LNCAP (cell line): ENCODE measurements around the gene PAPPA2.

Experiments
- TF ChIP-seq, protein P1 (sequence below): fragments of 450-650 bp; IDR thresholded peaks from 2 replicates; pipeline ENCODE4 v1.5.1; 2017; ENCODE audit warnings: mild to moderate bottlenecking

The PAPPA2 gene

DNA sequence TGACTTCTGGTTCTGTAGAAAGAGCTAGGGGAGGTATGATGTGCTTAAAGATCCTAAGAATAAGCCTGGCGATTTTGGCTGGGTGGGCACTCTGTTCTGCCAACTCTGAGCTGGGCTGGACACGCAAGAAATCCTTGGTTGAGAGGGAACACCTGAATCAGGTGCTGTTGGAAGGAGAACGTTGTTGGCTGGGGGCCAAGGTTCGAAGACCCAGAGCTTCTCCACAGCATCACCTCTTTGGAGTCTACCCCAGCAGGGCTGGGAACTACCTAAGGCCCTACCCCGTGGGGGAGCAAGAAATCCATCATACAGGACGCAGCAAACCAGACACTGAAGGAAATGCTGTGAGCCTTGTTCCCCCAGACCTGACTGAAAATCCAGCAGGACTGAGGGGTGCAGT is 93.3 kb downstream of the PAPPA2 start:
- TF ChIP-seq, protein P1, sequence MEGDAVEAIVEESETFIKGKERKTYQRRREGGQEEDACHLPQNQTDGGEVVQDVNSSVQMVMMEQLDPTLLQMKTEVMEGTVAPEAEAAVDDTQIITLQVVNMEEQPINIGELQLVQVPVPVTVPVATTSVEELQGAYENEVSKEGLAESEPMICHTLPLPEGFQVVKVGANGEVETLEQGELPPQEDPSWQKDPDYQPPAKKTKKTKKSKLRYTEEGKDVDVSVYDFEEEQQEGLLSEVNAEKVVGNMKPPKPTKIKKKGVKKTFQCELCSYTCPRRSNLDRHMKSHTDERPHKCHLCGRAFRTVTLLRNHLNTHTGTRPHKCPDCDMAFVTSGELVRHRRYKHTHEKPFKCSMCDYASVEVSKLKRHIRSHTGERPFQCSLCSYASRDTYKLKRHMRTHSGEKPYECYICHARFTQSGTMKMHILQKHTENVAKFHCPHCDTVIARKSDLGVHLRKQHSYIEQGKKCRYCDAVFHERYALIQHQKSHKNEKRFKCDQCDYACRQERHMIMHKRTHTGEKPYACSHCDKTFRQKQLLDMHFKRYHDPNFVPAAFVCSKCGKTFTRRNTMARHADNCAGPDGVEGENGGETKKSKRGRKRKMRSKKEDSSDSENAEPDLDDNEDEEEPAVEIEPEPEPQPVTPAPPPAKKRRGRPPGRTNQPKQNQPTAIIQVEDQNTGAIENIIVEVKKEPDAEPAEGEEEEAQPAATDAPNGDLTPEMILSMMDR = no peak

DNA sequence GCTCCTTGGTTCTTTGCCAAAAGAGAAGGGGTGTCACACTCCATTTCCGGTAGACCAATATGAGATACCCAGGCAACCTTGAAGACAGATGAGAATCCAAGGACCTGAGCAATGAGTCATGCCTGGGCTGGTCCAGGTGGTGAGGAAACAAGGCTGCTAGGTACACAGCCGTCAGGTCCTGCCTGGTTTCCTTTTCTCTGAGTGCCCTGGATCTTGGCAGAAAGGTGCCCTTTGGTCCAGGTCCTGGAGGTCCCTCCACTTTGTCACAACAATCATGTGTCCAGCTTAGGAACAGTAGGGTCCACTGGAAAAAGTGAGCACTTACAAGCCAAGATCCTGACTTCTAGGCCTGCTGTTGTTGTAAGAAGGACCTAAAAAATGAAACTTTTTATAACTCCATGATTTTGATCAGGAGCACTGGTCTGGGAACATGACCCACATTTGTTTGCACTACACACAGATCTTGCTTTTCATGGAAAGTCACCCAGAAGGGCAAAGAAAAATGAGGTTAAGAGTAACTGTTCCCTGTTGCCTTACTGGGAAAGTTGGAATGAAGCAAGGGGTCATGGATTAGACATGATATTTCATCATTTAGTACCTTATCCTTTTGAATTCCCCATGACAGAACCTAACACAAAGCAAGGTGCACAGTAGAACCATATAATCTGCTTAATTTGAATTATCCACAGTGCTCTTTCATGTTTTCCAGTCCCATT is 94.7 kb downstream of the PAPPA2 start:
- TF ChIP-seq, protein P1 = no peak

DNA sequence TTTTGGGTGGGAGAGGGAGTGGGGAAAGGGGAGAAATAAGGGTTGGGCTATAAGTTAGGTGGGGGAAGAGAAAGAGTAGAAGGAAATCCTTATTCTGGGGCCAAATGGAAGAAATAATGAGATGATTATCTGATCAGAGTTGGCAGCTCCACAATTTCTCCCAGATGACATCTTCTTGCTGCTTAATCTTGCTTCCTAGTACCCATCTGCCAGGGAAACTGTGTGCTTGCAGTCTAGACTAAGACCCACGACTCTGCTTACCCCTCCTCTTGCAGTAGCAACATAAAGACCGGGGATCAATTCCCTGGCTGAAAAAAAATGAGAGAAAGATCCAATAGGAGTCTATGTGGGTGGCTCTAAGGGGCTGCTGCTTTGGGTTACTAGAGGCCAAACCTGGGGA is 95.6 kb downstream of the PAPPA2 start:
- TF ChIP-seq, protein P1 = no peak

DNA sequence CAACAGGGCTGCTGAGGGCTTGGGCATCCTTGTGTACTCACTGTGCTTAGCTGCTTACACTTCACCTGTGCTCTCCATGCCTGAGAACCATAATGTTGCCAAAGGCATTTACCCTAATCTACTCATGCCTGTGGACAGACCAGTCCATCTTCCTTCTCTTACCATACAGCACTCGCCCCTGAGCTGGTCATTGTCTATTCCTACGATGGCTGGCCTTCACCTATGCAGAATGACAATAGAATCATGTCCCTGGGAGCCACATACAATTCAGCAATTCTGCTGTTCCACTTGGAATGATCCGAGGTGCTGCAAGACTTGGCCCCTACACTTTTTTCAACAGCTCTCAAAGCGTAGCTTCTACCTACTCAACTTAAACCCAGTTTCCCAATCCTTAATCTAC is 96.5 kb downstream of the PAPPA2 start:
- TF ChIP-seq, protein P1 = no peak

DNA sequence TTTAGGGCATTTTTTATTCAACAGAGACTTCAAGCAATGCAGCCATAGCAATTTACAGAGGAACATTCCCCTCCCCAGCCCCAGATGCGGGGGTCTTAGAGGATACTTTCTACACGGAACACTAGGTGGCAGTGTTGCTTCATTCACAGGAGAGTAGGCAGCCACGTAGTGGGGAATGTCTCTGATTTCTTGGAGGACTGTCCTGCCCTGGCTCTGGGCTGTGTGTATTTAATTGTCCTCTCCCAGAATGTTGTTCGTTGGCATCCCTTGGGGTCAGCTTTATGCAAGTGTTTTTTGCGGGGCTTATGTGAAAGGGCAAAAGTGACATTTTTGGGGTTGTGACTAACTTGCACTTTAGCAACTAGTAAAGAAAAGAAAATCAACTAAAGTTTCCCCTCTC is 96.9 kb downstream of the PAPPA2 start:
- TF ChIP-seq, protein P1 = peak; percentile 97

DNA sequence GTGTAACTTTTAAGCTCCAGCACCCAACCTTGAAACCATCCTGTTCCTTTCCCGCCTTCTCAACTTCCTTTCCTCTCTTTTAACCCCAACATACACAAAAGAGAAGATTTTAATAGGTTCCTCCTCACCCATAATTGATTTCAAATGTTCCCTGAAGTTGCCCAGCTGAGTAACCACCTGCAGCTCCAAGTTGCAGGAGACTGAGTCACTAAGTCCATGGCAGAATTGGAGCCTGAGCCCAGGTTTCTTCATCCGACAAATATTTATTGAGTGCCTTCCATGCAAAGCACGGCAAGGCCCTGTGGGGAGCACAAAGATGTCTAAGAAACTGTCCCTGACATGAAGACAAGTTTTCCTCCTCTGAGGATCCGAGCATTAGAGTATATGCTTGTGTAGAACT is 97.7 kb downstream of the PAPPA2 start:
- TF ChIP-seq, protein P1 = no peak

DNA sequence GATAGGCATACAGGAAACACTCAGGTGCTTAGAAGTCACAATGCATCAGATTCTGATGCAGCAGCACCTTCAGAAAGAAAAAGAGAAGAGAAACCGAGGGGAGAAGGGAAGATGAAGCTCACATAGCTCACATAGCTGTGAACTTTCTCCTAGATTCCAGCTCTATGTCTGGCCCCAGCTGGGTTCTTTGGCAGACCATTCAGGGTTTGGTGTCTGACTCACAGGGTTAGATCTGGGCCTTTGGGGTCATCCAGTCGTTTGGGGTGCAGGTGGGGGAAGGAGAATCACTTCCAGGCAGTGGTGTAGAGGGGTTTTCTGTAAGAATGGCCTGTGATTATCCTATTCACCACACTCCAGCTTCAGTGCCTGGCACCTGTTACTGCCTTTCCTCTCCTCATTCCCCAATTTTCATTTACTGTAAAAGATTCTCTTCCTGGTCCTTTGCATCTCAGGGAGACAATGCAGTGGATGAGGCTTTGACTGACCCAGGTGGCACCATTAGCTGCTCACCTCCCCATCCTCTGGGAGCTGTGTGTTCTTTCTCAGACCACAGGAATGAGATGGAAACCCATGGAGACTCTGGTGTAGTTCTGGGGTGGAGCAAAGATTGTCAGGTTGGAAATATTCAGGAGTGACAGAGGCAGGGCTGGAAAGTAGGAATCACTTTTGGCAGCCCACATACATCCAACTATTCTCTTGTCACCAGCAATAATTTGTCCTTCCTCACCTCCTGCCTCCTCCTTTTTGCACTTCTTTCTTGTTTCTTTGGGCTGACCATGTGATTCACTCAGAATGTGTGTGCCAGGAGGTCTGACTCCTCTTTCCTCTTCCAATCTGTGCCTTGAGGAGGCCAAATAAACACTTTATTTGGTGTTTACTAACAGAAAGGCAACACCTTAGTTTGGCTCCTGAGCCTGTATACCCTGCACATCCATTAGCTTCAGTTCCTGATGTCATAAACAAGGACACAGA is 103.3 kb downstream of the PAPPA2 start:
- TF ChIP-seq, protein P1 = no peak
